Measurements from ENCODE around the gene ZNF629. TPM values are rescaled to one million over a fixed set of nuclear protein-coding genes. Genes with fewer than 3 reads are reported as not detected.

The ZNF629 gene
- polyA plus RNA-seq, 5 donors = 16.8 to 20.9 (median 18.1) TPM

DNA sequence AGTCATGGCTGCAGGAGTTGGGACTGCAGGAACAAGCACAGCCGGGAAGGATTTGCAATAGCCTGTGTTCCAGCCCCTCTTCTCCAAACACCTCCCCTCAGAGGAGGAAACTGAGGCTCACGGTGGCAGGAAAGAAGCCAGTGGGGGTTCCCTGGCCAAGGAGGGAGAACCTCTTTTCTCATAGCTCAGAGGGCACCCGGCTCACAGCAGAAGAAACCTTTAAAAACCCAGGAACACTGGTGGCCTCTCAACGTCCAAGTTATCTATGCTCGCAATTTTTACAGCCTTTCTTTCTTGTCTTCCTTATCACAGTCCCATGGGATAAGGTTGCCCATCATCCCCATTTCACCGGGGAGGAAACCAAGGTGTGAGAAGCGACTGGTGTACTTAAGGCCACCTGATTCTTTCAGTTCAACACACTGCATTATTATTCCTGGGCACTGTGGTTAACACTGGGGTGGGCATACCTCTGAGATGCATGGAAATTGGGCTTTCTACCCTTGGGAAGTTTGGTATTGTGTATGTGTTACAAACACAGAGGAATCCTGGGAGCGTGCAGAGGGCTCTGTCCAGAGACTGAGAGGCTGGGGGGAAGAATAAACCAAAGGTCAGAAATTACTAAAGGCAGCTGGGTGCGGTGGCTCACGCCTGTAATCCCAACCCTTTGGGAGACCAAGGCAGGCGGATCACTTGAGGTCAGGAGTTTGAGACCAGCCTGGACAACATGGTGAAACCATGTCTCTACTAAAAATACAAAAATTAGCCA is 791 bp upstream of the ZNF629 start:
- no peak for DNase-seq

DNA sequence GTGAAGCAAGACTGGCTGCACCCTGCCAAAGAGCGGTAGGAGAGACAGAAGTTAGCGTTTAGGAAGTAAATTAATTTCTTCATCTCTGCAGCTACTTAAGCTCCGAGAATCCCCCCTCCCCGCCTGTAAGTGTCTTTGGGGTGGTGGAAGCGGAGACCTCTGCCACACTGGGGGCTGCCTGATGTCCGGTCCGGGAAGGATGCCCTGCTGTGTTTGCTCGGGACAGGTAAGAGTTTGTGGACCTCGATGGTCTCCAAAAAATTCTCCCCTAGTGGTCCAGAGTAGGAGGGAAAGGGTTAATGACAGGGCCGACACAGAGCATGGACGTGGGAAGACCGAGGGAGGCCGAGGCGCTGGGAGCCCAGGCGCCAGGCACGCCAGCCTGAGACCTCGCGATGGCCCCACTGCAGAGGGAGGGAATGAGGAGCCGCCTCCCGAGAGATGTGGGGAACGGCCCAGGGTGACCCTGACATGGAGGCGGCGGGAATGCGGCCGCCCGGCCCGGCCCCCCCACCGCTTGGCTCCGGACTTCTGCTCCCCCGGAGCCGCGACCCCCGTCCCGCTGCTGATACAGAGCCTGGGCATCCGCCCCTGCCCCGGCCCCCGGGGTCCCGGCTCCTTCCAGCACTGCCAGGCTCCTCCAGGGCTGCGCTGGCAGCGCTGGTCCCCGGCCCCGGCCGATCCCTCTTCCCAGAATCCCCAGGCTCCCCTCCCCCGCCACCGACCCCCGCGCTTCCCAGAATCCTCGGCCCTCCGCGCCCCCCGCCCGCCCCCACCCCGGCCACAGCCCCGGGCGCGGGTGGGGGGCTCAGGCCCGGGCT is 680 bp downstream of the ZNF629 start:
- DNase-seq = peak in 1 of 2 donors; percentile 41

- DNase-seq = no peak
Observed at GRCh38 chr16:30785126-30786106, 1.6 kb downstream of the ZNF629 start.

- DNase-seq = no peak
Observed at GRCh38 chr16:30784215-30784614, 2.8 kb downstream of the ZNF629 start.

DNA sequence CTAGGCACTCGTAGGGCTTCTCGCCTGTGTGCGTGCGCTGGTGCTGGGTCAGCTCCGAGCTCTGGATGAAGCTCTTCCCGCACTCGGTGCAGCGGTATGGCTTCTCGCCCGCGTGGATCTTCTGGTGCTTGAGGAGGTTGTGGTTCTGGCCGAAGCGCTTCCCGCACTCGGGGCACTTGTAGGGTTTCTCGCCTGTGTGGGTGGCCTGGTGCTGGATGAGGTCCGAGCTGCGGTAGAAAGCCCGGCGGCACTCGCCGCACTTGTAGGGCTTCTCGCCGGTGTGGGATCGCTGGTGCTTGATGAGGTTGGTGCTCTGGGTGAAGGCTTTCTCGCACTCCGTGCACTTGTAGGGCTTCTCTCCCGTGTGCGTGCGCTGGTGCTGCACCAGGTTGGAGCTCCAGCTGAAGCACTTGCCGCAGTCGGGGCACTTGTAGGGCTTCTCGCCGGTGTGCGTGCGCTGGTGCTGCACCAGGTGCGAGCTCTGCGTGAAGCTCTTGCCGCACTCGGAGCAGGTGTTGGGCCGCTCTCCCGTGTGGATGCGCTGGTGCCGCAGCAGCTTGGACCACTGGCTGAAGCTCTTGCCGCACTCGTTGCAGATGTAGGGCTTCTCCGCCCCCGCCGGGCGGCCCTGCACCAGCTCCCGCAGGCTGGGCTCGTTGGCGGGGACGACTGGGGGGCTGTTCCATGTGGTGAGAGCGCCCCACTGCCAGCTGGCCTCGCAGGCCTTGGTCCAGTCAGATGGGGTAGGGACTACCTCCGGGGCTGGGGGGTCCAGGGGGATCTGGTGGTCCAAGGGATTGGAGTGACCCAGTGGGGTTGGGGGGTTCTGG is 3.5 kb downstream of the ZNF629 start:
- DNase-seq = no peak

DNA sequence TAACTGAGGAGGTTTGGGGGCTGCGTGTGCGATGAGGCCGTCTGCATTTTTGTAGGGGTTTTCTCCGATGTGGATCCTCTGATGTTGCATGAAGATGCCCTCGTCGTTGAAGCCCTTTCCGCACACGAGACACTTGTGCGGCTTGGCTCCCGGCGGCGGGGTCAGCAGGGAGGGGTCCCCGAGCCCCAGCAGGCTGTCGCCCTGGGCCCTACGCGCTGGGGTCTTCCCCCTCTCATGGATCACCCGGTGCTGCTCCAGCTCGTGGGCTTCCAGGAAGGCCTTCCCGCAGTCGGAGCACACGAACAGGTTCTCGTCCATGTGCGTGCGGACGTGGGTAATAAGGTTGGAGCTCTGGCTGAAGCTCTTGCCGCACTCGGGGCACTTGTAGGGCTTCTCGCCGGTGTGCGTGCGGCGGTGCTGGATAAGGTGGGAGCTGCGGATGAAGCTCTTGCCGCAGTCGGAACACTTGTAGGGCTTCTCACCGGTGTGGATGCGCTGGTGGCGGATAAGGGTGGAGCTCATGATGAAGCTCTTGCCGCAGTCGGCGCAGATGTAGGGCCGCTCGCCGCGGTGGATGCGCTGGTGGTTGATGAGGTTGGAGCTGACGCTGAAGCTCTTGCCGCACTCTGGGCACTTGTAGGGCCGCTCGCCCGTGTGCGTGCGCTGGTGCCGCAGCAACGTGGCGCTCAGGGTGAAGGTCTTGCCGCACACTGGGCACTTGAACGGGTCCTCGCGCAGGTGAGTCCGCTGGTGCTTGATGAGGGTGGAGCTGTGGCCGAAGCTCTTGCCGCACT is 4.3 kb downstream of the ZNF629 start:
- DNase-seq = no peak

DNA sequence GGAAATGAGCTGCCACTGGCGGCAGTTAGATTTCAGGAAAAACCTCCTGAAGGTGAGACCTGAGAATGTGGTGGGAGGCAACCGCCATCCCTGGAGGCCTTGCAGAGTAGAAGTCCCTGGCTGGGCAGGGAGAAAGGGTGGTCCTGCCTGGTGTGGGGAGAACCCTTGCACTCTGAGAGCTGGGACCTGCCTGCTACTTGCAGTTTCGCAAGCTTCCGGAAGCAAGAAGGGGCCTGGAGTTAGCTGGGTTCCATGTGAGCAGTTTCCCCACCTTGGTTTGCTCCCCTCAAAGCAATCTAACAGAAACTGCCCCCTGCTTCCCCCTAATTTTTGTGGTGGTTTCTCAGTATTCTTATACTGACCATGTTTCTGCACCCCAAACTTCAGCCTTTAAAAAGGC is 6.5 kb downstream of the ZNF629 start:
- no peak for DNase-seq

GRCh38 chr16:30780021-30780420 is 7.0 kb downstream of the ZNF629 start:
- DNase-seq = no peak

- no peak for DNase-seq
Observed at GRCh38 chr16:30779596-30779995, 7.4 kb downstream of the ZNF629 start.

GRCh38 chr16:30778549-30779244 is 8.3 kb downstream of the ZNF629 start:
- no peak for DNase-seq

GRCh38 chr16:30777591-30778297 is 9.3 kb downstream of the ZNF629 start:
- DNase-seq = no peak

DNA sequence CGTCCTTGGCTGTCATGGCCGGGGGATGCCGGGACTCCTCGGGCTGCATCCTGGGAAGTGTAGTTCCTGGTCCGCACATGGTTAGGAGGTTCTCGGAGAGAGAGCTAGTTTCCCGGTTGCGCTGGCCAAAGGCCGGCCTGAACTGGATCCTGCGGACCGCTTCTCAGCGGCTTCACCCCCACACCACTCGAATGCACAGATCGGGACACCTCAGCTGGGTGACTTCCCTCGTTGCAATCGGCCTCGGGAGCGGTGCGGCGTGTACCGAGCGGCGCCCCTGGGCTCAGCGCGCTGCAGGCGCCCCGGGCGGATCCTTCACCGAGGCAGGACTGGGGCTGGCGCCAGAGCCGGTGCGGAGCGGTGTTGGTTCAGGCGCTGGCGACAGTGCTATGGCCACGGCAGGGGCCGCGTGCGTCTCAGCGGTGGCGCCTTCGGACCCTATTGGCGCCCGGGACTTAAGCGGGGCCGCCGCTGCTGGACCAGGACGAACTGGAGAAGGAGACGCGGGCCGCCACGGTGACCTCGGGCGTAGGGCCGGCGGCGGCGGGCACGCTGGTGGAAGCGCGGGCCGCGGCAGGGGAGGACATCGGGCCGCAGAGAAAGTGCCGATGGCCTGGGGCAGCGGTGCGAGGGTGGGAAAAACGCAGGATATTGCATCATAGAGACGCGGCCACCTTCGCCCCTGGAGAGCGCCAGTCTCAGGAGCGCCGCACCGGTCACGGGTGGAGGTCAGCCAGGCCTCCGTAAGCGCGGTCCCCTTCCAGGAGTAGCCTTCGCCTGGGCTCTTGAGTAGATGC is 11.4 kb downstream of the ZNF629 start:
- DNase-seq = peak; percentile 78 to 83

GRCh38 chr16:30775131-30775391 is 11.9 kb downstream of the ZNF629 start:
- DNase-seq = no peak

- no peak for DNase-seq
Observed at GRCh38 chr16:30774367-30775130, 12.5 kb downstream of the ZNF629 start.

DNA sequence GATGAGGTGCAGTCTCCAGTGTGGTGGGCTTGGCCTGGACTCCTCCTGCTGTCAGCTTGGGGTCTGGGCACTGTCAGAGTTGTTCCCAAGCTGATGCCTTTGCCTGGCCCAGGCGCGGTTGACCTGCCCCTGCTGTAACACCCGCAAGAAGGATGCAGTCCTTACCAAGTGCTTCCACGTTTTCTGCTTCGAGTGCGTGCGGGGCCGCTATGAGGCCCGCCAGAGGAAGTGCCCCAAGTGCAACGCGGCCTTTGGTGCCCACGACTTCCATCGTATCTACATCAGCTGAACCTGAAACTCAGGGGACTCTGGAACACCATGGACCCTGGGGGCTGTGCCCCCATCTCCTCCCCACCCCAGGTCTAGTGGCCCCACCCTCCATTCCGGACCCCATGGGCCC is 13.2 kb downstream of the ZNF629 start:
- no peak for DNase-seq

DNA sequence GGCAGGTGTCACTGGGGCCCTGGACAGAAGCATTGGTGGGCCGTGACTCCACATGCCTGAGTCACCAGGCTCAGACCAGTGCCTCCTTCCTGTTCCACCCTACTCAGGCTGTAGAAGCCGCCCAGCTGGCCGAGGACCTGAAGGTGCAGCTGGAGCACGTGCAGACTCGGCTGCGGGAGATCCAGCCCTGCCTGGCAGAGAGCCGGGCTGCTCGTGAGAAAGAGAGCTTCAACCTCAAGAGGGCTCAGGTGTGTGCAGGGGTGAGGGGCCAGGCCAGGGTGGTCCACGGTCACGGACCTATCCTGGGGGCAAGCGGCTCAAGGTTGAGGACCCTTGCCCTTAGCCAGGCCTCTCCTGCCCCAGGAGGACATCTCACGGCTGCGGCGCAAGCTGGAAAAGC is 15.3 kb downstream of the ZNF629 start:
- DNase-seq = no peak

GRCh38 chr16:30769379-30770089 is 17.5 kb downstream of the ZNF629 start:
- no peak for DNase-seq

All from right lung (tissue), 5 donors.